HG02642 (cell line): Measurements from ENCODE around the gene ANKRD18A.
A peak's percentile ranks its signal among the peaks of the same experiment; 100 is the strongest.

Experiments
- ATAC-seq: cut with Tn5 transposase; IDR thresholded peaks from one replicate; pipeline ENCODE4 v1.9.1; 2021; ENCODE audit warnings: mild to moderate bottlenecking; ENCODE audit not compliant: unreplicated experiment, poor library complexity

Gene ANKRD18A

DNA sequence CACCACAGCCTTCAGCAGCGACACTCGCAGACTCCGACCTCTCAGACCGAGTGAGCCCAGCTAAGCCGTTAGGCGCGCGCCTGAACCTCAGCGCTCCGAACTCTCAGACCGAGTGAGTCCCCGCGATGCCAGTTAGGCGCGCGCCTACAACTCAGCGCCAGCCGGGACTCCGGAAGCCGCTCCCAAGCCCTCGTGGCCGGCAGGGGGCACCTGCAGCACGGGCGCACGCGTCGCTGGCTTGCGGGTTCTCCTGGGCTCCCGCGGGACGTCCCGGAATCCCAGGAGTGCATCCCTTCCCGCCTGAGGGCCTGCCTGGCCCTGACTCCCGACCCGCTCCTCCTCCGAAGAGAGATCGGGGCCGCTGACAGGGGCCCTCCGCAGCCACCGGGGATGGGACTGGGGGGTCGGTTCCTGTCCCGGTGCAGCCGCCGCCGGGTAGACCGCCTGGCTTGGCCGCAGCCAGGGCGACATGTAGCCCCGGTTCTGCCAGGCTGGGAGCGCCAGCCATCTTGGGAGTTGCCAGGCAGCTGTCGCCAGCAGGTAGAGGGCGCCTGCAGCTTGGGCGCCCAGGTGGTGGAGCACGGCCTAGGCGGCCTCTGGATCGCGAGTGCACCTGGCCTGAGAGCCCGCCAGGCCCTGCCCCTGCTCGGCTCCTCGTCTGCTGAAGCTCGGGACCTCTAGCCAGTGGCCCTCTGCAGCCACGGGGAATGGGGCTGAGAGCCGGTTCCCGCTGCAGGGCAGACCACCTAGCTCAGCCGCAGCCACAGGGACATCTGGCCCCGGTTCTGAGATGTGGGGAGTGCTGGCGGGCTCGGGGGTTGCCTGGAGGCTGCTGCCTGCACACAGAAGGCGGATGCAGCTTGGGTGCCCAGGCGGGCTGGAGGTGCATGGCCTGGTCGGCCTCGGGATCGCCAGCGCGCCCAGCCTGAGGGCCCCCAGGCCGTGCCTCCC is at the start of gene ANKRD18A:
Gene ANKRD18A, minus strand, starts transcription at position 114 of the 951 bp plus-strand sequence. CDS start 311 bp downstream, outside the sequence.
- peak; percentile 78 for ATAC-seq

GRCh38 chr9:38668791-38669466 is 48.5 kb upstream of the ANKRD18A start:
- ATAC-seq: no peak

GRCh38 chr9:38662763-38663593 is 42.6 kb upstream of the ANKRD18A start:
- ATAC-seq: no peak

- no peak for ATAC-seq
Observed at GRCh38 chr9:38659538-38659937, 39.1 kb upstream of the ANKRD18A start.

GRCh38 chr9:38656896-38657295 is 36.5 kb upstream of the ANKRD18A start:
- no peak for ATAC-seq

GRCh38 chr9:38652486-38652885 is 32.1 kb upstream of the ANKRD18A start:
- ATAC-seq: no peak

DNA sequence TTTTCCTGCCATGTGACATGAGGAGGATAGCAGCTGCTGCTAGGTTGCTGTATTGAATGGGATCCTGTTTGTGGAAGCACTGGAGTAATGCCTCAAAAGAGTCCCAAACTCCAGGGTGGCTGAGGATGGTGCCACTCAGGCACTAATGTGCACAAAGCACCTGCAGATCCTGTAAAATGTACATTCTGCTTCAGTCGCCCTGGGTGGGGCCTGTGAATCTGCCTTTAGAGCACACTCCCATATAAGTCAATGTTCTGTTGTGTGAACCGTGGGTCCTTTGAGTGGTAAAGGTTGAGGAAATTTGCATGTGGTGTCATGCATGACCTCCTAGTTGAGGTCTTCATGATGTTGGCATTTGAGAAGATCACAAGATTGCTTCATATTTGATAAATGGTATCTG is 31.6 kb upstream of the ANKRD18A start:
- ATAC-seq: no peak

DNA sequence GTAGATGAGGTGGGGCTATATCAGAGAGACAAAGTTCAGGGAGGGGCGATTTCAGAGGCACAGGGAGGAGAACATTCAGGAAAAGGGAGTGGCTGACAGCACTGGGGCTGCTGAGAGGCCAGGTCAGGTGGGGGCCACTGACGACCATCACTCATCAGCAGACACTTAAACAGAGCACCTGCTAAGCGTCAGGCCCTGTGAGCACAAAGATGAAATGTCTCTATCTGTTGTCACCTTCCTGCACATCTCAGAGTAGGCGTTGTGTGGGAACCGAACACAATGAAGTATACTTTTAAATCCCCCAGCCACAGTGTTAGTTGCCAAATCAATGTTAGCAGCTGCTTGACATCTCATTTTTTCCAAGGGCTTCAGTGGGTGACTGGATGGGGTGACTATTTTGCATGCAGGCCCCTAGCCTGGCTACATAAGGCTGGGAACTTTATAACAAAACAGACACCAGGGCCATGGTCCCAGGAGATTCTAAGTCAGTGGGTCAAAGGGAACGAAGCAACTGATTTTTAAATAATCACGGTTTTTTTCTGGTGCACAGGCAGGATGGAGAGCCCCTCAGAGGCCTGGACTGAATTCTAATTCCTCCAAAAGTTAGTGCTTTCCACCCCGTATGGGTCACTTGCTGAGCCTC is 31.1 kb upstream of the ANKRD18A start:
- ATAC-seq: no peak

GRCh38 chr9:38650564-38650963 is 30.2 kb upstream of the ANKRD18A start:
- ATAC-seq: no peak

GRCh38 chr9:38649731-38650363 is 29.5 kb upstream of the ANKRD18A start:
- ATAC-seq: no peak

DNA sequence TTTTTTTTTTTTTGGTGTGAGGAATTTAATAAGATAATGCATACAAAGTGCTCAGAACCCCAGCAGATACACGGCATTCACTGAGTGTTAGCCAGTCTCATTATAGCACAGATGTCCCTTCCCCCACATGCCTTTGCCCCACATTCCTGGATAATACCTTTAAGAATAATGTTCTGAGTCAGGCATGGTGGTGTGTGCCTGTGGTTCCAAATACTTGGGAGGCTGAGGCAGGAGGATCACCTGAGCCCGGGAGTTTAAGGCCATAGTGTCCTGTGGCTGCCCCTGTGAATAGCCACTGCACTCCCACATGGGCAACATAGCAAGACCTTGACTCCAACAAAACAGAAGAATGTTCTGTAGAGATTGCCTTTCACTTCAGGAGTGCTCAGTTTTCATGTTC is 24.2 kb upstream of the ANKRD18A start:
- no peak for ATAC-seq

- ATAC-seq: no peak
Observed at GRCh38 chr9:38643815-38644173, 23.4 kb upstream of the ANKRD18A start.

GRCh38 chr9:38642951-38643814 is 22.8 kb upstream of the ANKRD18A start:
- no peak for ATAC-seq

GRCh38 chr9:38641985-38642864 is 21.8 kb upstream of the ANKRD18A start:
- ATAC-seq: no peak

DNA sequence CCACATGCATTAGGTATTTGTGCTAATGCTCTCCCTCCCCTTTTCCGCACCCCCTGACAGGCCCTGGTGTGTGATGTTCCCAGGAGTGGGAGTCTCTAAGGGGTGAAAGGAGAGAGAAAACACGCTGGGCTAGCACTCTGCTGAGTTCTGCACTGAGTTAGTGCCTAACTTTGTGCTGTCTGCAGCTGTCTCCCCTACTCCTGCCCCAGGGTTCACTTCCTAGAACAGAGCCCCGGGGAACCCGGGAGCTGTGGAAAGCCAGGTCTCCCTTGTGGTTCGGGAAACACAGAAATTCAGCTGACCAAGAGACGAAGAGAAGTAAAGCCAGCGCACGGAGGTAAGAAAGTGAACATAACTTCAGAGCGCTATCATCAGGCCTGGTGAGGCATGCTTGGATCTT is 20.7 kb upstream of the ANKRD18A start:
- no peak for ATAC-seq

DNA sequence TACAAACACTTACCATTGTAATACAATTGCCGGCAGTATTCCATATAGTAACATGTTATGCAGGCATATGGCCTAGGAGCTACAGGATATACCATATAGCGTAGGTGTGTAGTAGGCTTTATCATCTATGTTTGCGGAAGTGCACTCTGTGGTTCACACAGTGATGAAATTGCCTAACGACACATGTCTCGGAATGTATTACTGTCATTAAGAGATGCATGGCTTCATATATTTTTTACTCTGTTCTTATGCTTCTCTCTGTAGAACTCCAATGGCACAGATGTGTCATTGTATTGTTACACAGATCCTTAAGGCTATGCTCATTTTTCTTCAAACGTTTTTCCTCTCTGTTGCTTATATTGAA is 19.2 kb upstream of the ANKRD18A start:
- ATAC-seq: no peak

DNA sequence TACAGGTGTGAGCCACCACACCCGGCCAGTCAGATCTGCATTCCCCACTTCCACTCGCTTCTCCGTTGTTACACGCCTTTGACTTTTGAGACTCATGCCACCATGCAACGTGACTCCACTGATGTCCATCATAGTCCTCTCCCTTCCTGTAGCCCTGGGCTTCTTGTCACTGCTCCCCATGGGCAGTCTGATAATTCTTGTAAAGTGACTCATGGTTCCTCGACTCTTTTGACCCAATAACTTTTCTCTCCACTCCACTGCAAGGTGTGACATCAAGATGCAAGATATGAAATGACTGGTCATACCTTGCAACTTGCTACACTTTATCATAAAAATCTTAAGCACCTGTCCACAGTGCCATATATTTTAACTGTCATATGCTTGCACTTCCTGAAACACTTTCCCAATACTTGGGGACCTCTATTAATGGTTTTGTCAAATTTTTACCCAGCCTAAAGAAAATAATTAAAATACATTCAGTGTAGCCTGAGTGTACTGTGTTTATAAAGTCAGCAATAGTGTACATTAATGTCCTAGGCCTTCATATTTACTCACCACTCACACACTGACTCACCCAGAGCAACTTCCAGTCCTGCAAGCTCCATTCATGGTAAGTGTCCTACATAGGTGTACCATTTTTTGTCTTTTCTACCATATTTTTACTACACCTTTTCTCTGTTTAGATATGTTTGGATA is 18.6 kb upstream of the ANKRD18A start:
- no peak for ATAC-seq
